Mucosa of descending colon (tissue), 3 donors: Measurements from ENCODE around the gene PXDN. TPM values are rescaled to one million over a fixed set of nuclear protein-coding genes. Genes with fewer than 3 reads are reported as not detected.

ENCODE experiments used
- ATAC-seq: fragments of 200-7000 bp; cut with Tn5 transposase; one replicate; pipeline ENCODE4 v1.9.1; 2020; ENCODE audit warnings: mild to moderate bottlenecking, moderate library complexity
- DNase-seq, 3 donors: peaks; one replicate each; pipeline ENCODE4 v3.0.0-alpha.2; 2020
- H3K36me3 ChIP-seq: fragments of 200-600 bp; one replicate; pipeline ENCODE4 v1.8.0; 2021; ENCODE audit warnings: low read depth, mild to moderate bottlenecking
- H3K4me1 ChIP-seq: fragments of 200-600 bp; one replicate; pipeline ENCODE4 v1.8.0; 2021; ENCODE audit warnings: low read depth, mild to moderate bottlenecking
- H3K4me3 ChIP-seq: fragments of 200-600 bp; one replicate; pipeline ENCODE4 v1.8.0; 2021; ENCODE audit warnings: mild to moderate bottlenecking
- H3K9me3 ChIP-seq: fragments of 200-600 bp; one replicate; pipeline ENCODE4 v1.8.0; 2021; ENCODE audit warnings: mild to moderate bottlenecking
- intact Hi-C, 2 donors: fragments of 100-400 bp; cut with DNase I in 1 of 2; cut with micrococcal nuclease in 1 of 2; formaldehyde crosslinking; loops; one replicate each; pipeline versions ENCODE4 v1.11.0 to v1.11.1; 2022; cut with DNase I, micrococcal nuclease
- total RNA-seq, 3 donors: library from RNA; stranded (reverse); fragmentation: NEBNext Ultra II Directional in 2 of 3; extraction: Animal tissue kit (Norgen Biotek cat#: 25700) in 2 of 3; gene quantifications; one replicate each; pipeline versions ENCODE4 v1.2.1 to v1.2.4, GENCODE V29; 2021 to 2023
- TF ChIP-seq, protein P1 (sequence below): fragments of 200-600 bp; IDR thresholded peaks from one replicate; pipeline ENCODE4 v1.8.0; 2022; ENCODE audit warnings: antibody characterized with exemption, mild to moderate bottlenecking
- donor health status: DM: no; HTN: no; CAD: no; lungs with moderate emphysema.
- donor health status: DM: no; HTN: no; CAD: no.
- donor health status: DM: no; HTN: yes; CAD: no.

PXDN gene
- total RNA-seq, 3 donors from 2014 or later: 9.3 to 52.4 (median 11.9) TPM

GRCh38 chr2:1665761-1666505 lies 78.4 kb downstream of the PXDN start:
- H3K9me3 ChIP-seq: no peaks in the 10 kb centered on the region
- TF ChIP-seq, protein P1, sequence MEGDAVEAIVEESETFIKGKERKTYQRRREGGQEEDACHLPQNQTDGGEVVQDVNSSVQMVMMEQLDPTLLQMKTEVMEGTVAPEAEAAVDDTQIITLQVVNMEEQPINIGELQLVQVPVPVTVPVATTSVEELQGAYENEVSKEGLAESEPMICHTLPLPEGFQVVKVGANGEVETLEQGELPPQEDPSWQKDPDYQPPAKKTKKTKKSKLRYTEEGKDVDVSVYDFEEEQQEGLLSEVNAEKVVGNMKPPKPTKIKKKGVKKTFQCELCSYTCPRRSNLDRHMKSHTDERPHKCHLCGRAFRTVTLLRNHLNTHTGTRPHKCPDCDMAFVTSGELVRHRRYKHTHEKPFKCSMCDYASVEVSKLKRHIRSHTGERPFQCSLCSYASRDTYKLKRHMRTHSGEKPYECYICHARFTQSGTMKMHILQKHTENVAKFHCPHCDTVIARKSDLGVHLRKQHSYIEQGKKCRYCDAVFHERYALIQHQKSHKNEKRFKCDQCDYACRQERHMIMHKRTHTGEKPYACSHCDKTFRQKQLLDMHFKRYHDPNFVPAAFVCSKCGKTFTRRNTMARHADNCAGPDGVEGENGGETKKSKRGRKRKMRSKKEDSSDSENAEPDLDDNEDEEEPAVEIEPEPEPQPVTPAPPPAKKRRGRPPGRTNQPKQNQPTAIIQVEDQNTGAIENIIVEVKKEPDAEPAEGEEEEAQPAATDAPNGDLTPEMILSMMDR: no peak
- peak in 2 of 3 donors; percentile 0 to 34 for DNase-seq
- H3K36me3 ChIP-seq: peaks cover 3% of the 10 kb centered on the region
- intact Hi-C loops: no loop called here
- ATAC-seq: no peak
- no peaks in the 10 kb centered on the region for H3K4me1 ChIP-seq
- H3K4me3 ChIP-seq: no peak overlapping the region

GRCh38 chr2:1664698-1665097 lies 79.6 kb downstream of the PXDN start:
- H3K4me1 ChIP-seq: no peaks in the 10 kb centered on the region
- H3K4me3 ChIP-seq: no peak overlapping the region
- no peaks in the 10 kb centered on the region for H3K9me3 ChIP-seq
- H3K36me3 ChIP-seq: peaks cover 3% of the 10 kb centered on the region
- TF ChIP-seq, protein P1: no peak
- intact Hi-C loops: no loop called here
- ATAC-seq: no peak
- peak in 2 of 3 donors; percentile 0 to 31 for DNase-seq

DNA sequence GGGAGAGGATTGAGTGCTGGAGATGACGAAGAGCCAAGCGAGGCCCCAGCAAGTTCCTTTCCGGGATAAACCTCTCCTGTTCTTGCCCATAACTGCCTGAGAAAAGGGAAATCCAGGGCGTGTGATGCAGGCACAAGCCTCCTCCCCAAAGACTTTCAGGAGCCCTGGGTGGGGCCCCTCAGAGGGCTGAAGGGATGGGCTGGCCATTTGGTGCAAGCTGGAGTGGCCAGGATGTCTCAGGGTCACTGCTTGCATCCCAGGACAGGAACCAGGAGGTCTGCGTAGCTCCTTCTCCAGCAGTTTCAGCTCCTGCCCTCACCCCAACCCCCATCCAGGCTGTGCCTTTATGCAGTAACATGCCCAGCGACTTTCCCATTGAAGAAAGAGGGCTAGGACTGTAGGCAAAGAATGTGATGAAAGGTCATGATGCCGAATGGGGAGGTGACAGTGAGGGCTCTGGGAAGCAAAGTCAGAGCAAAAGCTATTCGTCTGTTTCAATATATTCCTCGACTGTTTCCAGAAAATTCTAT lies 80.2 kb downstream of the PXDN start:
- ATAC-seq (no peak), DNase-seq (peak in 1 of 3 donors; percentile 25)
- intact Hi-C loops: no loop called here
- Histone ChIP-seq H3K9me3 (no peaks in the 10 kb centered on the region), H3K36me3 (peaks cover 3% of the 10 kb centered on the region), H3K4me3 (no peak overlapping the region), H3K4me1 (no peaks in the 10 kb centered on the region)
- TF ChIP-seq, protein P1: no peak

- DNase-seq: peak in 1 of 3 donors; percentile 0
- ATAC-seq: no peak
- intact Hi-C loops: no loop called here
- peaks cover 3% of the 10 kb centered on the region for H3K36me3 ChIP-seq
- no peak overlapping the region for H3K4me3 ChIP-seq
- H3K9me3 ChIP-seq: no peaks in the 10 kb centered on the region
- no peaks in the 10 kb centered on the region for H3K4me1 ChIP-seq
- TF ChIP-seq, protein P1: no peak
Observed at GRCh38 chr2:1663621-1664020, 80.7 kb downstream of the PXDN start.

GRCh38 chr2:1662606-1663180 lies 81.6 kb downstream of the PXDN start:
- H3K36me3 ChIP-seq: peaks cover 3% of the 10 kb centered on the region
- intact Hi-C loops: no loop called here
- no peaks in the 10 kb centered on the region for H3K9me3 ChIP-seq
- no peak overlapping the region for H3K4me3 ChIP-seq
- H3K4me1 ChIP-seq: no peaks in the 10 kb centered on the region
- TF ChIP-seq, protein P1: no peak
- ATAC-seq (no peak), DNase-seq (peak in 1 of 3 donors; percentile 0)
